Measurements from ENCODE around the gene IDI2.
A peak's percentile ranks its signal among the peaks of the same experiment; 100 is the strongest.
"Not testable (repeated sequence)": the region's sequence is repeated elsewhere in the genome, so short reads cannot be mapped to it uniquely, and the experiment has no call there.

Gene IDI2

DNA sequence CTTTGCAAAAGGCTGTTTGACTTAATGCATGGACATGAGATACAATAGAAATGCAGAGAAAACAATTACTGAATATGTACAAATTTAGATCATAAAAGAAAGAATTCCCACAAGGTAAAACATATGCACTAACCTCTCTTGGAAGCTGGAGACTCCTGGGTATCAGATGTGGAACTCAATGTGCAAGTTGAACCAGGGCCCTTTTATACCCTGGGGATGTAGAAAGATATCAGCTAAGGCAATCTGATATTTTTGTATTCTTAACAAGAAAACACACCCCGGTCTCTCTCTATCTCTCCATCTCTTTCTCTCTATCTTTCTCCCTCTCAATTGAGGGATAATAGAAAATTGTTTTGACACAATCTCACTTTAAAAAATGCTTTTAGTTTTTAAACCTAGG is at the start of gene IDI2:
Gene IDI2 (minus strand): TSS at position 177 of the 400 bp plus-strand sequence. CDS start 1,136 bp downstream, outside the sequence.
- DNase-seq (ENCODE audit: low read depth in 2 of 3, low spot score in 1 of 3) = no peak

DNA sequence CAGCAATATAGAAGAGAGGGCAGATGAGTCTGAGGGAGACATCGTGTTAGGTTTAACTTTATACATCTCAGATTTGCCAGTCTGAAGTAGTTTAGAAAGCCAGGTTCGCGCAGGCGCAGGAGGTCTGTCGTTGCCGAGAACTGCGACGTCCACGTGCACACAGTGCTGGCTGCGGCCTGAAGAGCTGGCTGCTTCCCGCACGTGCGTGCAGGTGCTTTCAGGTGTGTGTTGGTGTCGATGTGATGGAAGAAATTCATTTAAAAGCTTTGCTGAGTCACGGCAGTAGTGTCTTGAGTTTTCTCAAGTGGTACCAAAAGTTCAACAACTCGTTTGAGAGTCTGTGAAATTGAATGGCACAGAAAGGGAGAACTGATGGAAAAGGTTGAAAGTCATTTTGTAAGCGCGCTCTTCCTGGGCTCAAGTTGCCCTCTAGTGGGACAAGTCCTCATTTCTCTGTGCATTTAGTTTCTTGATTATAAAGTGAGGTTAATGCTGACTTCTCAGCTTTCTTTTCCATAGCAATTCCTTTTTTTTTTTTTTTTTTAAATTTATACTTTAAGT is 49.2 kb upstream of the IDI2 start:
- DNase-seq (ENCODE audit: low read depth in 2 of 3, low spot score in 1 of 3) = no peak

DNA sequence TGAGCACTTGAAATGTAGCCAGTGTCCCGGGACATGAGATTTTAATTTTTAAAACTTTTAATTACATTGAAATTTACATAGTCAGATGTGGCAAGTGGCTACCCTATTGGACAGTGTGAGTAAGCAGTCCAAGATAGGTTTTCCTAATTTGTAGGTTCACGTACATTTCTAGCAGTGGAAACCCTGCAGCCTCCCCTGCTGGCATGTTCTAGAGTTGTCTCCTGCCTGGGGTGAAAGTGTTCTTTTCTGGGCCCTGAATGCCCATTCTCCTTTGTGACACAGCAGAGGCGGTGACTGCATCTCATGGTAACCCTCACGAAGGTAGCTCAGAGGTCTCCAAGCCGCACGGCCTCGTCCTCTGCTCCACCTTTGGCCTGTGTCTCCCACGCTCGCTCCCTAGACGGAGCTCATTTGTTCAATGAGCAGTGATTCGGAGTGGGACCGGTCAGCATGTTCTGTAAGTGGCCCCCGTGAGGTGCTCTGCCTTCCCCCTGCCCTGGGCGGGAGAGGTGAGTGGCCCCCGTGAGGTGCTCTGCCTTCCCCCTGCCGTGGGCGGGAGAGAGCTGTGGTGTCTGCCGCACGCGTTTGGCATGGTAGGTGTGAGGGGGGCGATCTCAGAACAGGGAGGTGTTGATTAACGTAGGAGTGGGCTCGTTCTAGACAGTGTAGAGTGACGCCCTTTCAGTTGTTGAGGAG is 48.5 kb upstream of the IDI2 start:
- DNase-seq (ENCODE audit: low read depth in 2 of 3, low spot score in 1 of 3) = no peak

DNA sequence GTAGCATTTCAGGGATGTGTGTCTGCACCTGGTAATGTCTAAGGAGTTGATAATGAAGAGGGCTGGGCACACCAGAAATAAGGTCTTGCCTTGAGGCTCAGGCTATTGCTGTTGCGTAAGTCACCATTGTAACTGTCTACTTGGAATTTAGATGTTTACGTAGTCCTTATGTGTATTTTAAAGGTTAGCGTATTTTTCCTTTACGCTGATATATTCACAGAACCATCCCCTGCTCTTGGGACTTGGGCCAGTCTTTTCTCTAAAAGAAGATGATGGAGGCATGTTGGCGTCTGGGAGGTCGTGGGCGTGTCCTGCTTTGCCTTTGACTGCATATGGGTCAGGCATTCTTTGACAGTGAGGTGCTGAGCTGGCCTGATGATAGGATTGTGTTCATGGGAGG is 45.3 kb upstream of the IDI2 start:
- DNase-seq (ENCODE audit: low read depth in 2 of 3, low spot score in 1 of 3) = no peak

DNA sequence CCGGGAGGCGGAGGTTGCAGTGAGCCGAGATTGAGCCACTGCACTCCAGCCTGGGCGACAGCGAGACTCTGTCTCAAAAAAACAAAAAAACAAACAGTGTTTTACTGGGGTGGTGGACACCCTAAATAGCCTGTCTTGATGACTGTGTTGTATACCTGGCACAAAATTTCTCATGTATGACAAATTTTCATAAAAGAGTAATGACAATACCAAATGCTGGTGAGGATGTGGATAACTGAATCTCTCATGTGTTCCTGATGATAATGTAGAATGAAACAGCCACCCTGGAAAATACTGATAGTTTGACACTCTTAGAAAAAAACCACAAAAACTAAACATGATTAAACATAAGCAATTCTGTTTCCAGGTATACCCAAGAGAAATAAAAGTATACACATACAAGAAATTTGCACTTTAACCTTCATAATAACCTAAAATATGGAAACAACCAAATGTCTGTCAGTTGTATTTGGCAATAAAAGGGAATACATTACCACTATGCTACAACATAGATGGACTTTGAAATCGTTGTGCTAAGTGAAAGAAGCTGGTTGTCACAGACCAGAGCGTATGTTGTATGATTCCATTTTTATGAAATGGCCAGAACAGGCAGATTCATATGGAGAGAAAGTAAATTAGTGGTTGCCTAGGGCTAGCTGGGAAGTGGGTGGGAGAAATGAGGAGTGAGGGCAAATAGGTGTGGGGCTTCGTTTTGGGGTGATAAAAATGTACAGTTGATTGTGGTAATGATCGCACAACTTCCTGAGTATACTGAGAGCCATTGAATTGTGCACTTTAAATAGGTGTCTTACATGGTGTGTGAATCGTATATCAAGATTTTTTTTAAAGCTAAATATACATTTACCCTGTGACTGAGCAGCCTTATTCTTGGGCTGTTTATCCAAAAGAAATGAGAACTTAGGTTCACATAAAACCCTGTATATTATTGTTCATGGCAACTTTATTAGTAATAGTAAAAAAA is 43.0 kb upstream of the IDI2 start:
- DNase-seq (ENCODE audit: low read depth in 2 of 3, low spot score in 1 of 3) = no peak

DNA sequence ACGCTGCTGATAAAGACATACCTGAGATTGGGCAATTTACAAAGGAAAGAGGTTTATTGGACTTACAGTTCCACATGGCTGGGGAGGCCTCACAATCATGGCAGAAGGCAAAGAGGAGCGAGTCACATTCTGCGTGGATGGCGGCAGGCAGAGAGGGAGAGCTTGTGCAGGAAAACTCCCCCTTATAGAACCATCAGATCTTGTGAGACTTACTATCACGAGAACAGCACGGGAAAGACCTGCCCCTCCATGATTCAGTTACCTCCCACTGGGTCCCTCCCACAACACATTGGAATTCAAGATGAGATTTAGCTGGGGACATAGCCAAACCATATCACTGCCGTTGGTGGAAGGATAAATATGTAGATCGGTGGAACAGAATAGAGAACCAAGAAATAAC is 41.1 kb upstream of the IDI2 start:
- DNase-seq (ENCODE audit: low read depth in 2 of 3, low spot score in 1 of 3) = not testable (repeated sequence)

DNA sequence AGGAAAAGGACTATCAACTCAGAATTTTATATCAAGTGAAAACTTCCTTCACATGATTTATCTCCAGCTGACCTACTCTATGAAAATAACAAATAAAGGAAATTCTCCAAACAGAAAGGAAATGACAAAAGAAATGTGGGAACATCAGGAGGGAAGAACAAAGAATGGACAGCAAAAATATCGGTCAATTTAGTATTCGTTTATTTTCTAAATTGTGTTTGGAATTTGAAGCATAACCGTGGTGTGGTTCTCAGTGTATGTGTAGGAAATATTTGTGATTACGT is 39.2 kb upstream of the IDI2 start:
- no peak for DNase-seq (ENCODE audit: low read depth in 2 of 3, low spot score in 1 of 3)

DNA sequence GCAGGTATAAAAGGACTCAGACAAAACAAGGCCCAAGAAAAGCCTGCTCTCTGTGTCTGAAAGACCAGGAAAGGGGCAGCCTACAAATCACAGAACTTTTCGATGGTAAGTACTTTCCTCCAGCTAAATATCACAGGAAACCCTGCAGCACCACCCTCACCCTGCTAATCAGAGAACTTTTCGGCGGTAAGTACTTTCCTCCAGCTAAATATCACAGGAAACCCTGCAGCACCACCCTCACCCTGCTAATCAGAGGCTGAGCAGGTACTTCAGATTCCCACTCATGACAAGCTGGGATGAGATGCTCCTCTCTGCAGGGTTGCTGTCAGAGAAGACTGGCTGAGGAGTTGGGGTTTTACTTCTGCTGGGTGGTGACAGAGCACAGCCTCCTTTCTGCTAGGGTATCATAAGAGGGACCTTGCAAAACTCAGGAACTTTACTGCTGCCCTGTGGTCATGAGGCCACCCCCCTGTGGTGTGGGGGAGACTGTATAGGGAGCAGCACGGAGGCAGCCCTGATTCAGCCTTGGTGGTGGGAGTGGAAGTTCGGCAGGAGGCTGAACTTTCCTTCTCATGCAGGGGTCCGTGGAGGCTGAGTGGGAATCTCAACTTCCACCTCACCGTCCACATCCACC is 37.7 kb upstream of the IDI2 start:
- DNase-seq (ENCODE audit: low read depth in 2 of 3, low spot score in 1 of 3) = no peak

DNA sequence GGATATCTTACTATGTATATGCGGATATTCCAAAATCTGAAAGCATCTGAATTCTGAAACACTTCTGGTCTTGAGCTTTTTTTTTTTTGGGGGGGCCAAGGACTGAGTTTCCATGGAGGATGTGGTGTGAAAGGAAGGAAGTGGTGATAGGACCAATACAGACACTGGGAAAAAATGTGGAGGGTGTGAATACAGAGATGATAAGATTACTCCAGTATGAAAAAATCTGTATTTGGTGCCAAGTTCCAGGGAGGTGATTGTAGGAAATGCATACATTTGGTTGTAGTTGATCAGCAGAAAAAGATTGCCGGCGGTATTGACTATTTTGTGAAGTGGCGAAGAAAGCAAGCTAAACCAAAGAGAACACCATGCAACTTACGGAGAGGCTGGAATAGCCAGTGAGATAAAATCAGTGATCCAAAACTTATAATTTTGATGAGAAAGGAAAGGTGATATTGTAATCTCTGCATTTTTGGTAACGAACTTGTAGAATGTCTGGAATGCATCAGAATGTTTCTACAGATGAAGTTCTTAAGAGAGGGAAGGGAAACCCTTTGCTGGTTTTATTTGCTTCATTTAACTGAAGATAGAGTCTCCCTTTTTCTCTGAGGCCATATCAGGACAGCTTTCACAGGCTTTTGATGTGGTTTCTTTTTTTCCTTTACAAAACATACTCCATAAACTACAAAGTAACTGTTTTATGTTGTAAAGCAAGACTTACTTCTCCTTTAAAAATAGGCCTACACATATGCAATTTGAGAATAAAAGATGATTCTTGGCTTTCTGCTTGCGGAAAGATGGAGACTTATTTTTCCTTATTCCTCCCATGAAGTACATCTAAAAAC is 36.5 kb upstream of the IDI2 start:
- no peak for DNase-seq (ENCODE audit: low read depth in 2 of 3, low spot score in 1 of 3)

DNA sequence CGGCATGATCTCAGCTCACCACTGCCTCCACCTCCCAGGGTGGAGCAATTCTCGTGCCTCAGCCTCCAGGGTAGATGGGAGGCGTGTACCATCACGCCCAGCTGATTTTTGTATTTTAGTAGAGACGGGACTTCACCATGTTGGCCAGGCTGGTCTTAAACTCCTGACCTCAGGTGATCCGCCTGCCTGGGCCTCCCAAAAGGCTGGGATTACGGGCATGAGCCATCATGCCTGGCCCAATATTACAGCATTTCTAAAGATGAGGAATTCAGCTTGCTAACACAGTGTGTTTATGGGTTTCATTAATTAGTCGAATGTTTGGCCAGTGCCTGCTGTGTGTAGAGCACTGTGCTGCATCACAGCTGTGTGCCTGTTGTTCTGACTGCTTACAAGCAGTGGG is 34.2 kb upstream of the IDI2 start:
- DNase-seq (ENCODE audit: low read depth in 2 of 3, low spot score in 1 of 3) = no peak

DNA sequence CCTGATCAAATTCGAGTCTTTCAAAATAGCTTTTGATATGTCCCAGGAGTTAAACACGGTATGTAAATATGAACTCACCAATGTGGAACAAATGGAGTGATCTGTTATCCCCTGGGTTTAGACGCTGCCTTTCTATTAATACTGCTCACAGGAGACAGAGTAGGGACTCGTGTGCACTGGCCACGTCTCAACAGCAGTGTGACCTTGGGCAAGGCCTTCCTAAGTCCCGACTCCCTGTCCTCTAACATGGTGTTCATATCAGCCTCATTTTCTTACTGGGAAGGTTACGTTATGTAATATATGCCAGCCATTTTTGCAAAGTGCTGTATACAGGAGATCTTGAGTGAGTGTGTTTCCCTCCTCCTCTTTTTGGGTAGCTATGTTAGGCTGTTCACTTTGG is 32.4 kb upstream of the IDI2 start:
- no peak for DNase-seq (ENCODE audit: low read depth in 2 of 3, low spot score in 1 of 3)

DNA sequence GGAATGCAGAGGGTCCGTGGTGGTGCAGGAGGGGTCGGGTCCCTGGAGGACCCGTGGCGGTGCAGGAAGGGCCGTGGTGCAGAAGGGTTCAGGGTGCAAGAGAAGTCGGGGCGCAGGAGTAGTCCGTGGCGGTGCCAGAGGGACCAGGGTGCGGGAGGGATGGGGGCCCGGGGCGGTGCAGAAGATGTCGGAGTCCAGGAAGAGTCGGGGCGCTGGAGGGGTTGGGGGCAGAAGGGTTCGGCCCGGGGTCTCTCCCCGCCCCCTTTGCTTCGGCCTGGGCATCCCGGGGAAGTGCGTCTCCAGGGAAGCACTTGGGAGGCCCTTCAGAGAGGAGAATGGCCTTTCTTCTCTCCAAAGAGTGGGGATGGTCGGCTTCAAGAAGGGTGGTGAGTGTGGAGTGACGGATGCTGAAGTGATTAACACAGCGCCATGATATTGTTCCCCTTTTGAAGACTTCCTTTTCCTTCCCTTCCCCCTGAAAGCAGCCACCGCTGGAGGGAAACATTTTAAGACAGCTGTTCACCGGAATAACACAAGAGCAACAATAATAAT is 31.5 kb upstream of the IDI2 start:
- DNase-seq (ENCODE audit: low read depth in 2 of 3, low spot score in 1 of 3) = no peak

DNA sequence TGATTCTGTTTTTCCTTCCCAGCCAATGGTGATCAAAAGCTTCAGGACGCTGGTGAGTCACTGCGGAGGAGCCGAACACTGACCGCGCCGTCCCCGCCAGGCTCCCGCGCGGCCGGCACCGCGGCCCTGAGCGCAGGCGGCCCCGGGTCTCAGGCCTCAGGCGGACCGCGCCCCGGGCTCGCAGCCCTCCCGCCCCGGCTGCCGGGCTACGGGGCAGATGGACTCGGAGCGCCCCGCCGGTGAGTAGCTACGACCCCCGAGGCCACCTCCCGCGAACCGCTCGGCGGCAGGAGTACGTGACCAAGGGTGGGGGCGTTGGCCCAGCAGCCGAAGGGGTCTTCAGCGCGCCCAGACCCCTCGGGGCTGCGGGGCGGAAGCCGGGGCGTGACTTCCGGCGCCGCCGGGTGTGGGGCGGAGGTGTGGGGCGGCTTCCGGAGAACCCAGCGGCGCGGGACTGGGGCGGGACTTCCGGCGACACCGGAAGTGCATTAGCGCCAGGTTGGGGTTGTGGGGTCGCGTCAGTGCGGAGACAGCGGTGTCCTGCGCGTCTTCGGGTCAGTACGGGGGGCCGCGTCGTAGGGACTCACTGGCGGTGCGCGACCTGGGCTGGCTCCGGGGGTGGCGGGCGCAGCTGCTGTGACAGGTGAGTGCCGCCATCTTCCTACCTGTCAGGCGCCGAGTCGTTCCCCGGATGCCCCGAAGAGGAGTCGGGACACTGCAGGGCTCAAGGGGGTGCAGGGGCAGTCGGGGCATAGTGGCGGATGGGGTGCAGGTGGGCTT is 30.9 kb upstream of the IDI2 start, which contains the start of gene WDR37:
Gene WDR37 (plus strand): TSS at position 60 of the 780 bp plus-strand sequence. CDS start 15,771 bp downstream, outside the sequence.
- DNase-seq (ENCODE audit: low read depth in 2 of 3, low spot score in 1 of 3) = peak; percentile 71 to 86 (median 78)

DNA sequence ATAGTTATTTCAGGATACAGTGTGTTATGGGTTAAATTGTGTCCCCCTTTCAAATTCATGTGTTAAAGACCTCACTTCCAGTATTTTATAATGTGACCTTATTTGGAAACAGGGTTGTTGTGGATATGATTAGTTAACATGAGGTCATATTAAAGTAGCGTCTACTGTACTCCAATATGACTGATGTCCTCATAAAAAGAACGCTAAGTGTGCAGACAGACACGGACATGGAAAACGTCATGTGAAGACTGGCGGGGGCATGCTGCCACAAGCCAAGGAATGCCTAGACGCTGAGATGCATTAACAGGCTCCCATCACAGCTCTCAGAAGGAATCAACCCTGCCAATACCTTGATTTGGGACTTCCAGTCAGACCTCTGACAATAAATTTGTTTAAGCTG is 29.0 kb upstream of the IDI2 start:
- DNase-seq (ENCODE audit: low read depth in 2 of 3, low spot score in 1 of 3) = no peak

DNA sequence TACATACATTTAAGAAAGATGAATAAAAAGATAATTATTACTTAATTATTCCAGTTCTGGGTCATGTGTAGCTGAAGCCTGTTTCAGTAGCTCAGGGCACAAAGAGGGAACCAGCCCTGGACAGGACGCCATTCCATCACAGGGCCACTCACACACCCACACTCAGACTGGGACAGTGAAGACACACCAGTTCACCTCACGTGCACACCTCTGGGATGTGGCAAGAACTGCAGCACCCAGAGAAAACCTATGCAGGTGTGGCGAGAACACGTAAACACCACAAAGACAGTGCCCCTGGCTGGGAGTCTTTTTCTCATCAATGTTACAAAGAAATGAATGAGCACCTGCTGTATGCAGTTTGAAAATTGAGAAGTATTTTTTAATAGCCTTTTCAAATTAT is 24.9 kb upstream of the IDI2 start:
- no peak for DNase-seq (ENCODE audit: low read depth in 2 of 3, low spot score in 1 of 3)

DNA sequence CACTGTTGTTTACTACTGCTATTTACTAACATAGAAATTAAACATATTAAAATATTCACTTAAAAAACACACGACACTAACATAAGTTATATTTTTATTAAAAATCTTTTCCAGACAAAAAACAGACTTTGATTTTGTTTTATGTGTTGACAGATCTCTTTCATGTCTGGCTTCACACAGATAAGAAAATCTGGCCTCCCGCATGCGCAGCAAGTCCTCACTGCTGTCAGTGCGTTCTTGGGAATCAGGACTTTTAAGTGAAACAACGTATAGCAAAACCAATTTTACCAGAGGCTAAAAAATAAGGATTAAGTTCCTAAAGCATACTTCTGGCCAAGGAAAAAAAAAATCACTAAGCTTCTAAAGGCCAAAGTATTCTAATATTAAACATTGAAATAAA is 24.5 kb upstream of the IDI2 start:
- no peak for DNase-seq (ENCODE audit: low read depth in 2 of 3, low spot score in 1 of 3)

DNA sequence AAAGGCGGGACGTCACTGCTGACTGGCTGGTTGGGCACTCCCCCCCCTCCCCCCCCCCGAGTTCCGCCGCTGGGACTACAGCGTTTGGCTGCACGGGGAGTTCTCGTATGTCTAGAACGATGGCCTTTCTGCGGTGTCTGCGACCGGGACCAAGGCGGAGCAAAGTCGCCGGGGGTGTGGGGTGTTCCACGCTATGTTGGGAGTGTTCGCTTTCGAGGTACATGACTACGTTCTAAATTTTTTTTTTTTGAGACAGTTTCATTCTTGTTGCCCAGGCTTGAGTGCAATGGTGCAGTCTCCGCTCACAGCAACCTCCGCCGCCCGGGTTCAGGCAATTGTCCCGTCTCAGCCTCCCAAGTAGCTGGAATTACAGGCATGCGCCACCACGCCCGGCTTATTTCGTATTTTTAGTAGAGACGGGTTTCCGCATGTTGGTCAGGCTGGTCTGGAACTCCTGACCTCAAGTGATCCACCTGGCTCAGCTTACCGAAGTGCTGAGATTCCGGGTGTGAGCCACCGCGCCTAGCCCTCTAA is 23.8 kb upstream of the IDI2 start:
- no peak for DNase-seq (ENCODE audit: low read depth in 2 of 3, low spot score in 1 of 3)

DNA sequence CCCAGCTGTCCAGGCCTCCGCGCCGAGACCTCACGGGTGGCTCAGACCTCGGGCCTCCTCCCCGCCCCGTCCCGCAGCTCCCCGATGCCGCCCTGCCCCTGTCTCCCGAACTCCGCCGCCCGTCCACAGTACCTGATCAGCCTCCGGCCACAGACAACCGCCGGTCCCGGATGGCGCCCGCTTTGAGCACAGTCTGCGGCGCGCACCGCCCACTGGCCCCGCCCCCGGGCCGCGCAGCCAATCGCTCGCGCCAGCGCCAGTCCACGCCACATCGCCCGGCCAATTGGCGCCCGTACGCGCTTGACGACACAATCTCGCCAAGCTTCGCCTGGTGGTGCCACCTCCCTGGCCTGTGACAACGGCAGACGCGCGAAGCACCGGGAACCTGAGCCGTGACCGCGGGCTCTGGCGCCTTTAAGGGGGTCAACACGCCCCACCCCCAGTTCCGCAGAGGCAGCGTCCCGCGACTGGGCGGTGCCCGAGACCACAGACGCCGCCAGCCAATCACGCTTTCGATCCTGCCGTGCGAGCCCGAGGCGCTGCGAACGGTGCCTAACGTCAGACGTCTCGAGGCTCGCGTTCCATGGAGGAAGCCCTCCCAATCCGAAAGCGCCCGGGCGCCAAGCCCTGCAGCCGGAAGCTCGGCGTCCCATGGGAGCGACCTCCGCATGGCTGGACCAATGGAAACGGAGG is 23.2 kb upstream of the IDI2 start, which contains the start of gene IDI1:
Gene IDI1 (minus strand): TSS at position 388 of the 693 bp plus-strand sequence. CDS start 116 bp downstream, at position 272.
- peak; percentile 89 to 95 (median 94) for DNase-seq (ENCODE audit: low read depth in 2 of 3, low spot score in 1 of 3)

DNA sequence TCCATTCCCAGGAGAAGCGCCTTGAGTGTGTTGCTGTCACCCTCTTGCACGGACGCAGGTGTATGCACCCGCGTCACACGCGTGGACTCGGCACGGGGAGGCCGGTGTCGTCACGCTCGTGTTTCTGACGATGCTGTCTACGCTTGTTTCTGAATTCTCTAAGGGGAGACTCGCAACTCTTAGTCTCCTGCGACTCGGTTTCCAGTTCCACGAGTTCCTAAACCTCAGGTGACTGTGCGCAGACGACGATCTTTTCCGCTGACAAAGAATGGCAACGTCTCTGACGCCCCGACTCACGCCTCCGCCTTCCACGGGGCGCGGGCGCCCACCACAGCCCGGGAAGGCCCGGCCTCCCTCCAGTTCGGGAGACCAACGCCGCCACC is 22.7 kb upstream of the IDI2 start:
- DNase-seq (ENCODE audit: low read depth in 2 of 3, low spot score in 1 of 3) = peak in 1 of 3 donors; percentile 38
